Neural progenitor cell (in vitro differentiated cells): Measurements from ENCODE around the gene NOC3L.

Source experiments
- CTCF ChIP-seq: fragments of 200-600 bp; sonication (generic); IDR thresholded peaks from 2 replicates; pipeline ENCODE4 v1.5.1; 2017; ENCODE audit warnings: antibody characterized with exemption, mild to moderate bottlenecking
- EZH2 ChIP-seq: fragments of 200-600 bp; sonication (generic); IDR thresholded peaks from 2 replicates; pipeline ENCODE4 v1.6.1; 2017; ENCODE audit warnings: antibody characterized with exemption, mild to moderate bottlenecking, moderate library complexity

- TF ChIP-seq CTCF, result no peak
- no peak for TF ChIP-seq EZH2
These were observed 58.8 kb downstream of the NOC3L start for GRCh38 chr10:94303929-94304328.
